HG03097 (cell line): Measurements from ENCODE around the gene GLB1L2.

ENCODE experiments used
- ATAC-seq: cut with Tn5 transposase; IDR thresholded peaks from one replicate; pipeline ENCODE4 v1.9.1; 2021; ENCODE audit not compliant: unreplicated experiment, low FRiP score

The GLB1L2 gene

DNA sequence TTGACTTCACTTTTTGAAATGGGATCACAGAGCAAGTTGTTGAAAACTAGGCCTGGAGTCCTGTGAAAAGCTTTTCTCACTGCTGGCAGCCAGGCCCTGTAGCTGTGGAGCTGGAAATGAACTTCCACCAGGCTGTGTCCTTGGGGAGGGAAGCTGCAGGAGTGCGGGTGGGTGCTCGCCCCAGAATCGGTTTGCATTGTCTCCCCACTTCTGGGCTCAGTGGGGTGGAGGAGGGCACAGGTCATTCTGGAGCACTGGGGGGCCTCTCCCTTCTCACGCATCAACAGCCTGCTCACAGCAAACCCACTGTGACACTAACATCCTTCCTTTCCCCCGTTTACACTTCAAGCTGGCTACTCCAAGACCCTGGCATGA lies 15.2 kb downstream of the GLB1L2 start:
- no peak for ATAC-seq

DNA sequence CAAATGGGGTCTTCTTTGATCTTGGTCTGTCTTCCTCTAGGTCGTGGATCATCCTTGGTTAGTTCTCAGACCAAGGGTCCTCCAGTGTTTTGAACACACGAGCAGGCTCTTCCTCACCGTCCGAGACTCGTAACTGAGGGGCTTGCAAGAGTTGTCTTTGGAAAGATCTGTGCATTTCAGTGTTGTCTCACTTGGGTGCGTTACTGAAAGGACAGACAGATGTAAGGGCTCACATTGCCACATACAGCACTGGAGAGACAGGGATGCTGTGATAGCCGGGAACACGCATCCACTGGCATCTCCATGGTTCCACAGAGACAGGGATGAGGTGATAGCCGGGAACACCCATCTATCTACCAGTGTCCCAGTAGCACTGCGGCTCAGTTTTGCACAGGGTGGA lies 15.7 kb downstream of the GLB1L2 start:
- no peak for ATAC-seq

DNA sequence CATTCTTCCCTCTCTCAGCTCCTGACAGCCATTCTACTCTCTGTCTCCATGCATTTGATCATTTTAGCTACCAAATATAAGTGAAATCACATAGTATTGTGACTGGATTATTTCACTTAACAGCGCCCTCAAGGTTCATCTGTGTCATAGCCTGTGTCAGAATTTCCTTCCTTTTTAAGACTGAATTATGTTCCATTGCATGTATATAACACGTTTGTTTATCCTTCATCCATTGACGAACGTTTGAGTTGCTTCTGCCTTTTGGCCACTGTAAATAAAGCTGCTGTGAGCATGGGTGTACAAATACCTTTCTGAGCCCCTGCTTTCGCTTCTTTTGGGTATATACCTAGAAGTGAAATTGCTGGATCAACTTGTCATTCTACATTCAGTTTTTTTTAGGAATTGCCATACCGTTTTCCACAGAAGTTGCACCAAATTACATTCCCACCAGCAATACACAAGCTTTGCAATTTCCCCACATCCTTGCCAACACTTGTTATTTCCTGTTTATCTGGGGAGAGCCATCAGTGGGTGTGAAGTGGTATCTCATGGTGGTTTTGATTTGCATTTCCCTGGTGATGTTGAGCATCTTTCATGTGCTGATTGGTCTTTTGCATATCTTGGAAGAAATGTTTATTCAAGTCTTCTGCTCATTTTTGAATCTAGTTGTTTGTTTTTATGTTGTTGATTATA lies 17.5 kb downstream of the GLB1L2 start:
- no peak for ATAC-seq

DNA sequence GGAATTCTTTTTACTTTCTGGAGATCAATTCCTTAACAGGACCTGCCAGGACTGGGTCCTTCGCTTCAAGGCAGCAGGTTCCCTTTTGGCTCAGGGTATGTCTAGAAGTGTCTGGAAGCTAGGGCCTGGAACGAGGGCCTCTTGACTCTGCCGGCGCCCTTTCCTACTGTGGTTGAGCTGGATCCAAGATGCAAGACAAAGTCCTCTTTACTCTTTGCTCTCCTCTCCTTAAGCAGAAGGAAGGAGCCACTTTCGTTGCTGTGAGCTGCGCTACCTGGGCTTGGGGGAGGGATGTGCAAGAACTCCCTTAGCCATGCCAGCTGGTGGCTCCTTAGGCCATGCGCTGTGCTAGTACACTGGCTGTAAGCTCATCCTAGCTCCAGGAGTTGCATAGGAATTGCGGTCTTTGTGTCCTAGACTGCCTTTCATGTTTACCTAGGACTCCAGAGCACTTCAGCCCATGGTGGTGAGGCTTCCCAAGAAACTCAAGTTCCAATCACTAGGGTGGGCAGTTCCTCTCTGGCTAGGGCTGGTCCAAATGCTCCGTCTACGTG lies 18.1 kb downstream of the GLB1L2 start:
- ATAC-seq: no peak

DNA sequence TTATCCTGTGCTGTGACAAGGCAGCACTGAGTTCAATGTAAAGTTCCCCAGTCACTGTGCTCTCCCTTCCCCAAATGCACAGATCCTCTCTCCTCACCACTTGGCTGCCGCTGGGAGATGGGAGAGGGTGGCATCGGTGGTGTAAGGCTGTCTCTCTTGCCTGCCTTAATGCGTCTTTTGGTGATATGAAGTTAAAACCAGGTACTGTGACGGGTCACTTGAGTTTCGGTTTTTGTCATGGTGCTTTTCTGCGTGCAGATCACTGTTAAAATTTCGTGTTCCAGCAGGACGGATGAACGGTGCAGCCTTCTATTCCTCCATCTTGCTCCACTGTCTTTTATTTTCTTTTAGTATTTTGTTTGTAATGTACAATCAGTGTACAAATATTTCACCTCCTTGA lies 18.6 kb downstream of the GLB1L2 start:
- ATAC-seq: no peak

- ATAC-seq: no peak
These were observed 20.3 kb downstream of the GLB1L2 start for GRCh38 chr11:134352111-134352510.

DNA sequence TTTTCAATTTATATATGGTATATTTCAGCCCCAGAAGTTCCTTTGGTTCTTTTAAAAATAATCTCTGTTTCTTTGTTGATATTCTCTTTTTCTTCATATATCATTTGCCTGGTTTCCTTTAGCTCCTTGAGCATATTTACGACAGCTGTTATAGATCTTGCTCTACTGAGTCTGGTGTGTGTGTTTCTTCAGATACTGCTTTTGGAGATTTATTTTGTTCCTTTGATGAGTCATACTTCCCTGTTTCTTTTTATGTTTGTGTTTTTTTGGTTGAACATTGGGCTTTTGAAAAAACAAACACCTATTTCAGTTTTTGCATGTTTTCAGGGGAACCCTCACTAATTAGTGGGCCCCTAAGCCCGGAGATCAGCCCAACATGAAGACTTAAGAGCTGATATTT lies 23.3 kb downstream of the GLB1L2 start:
- no peak for ATAC-seq

DNA sequence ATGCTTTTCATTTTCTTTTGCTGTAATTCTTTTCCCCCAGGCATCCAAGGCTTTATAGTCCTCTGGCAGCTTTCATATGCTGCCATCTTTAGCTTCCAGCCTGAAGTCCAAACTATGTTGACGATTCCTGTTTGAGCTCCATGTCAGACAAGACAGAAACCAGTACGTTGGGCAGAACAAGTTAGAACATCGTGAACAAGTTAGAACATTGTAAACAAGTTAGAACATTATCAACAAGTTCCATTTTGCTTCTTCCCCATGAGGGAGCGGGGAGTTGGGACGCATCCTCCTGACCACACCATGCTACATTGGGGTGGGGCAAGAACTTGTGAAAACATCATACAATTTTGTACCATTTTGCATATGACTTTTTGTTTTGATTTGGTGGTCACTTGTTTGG lies 23.9 kb downstream of the GLB1L2 start:
- ATAC-seq: no peak

- ATAC-seq: no peak
These were observed 25.1 kb downstream of the GLB1L2 start for GRCh38 chr11:134356656-134357544.

- ATAC-seq: no peak
These were observed 25.7 kb downstream of the GLB1L2 start for GRCh38 chr11:134357545-134357839.

- ATAC-seq: no peak
These were observed 26.5 kb downstream of the GLB1L2 start for GRCh38 chr11:134358165-134358855.

- ATAC-seq: no peak
These were observed 27.2 kb downstream of the GLB1L2 start for GRCh38 chr11:134358856-134359490.

GRCh38 chr11:134359646-134360045 lies 27.9 kb downstream of the GLB1L2 start:
- no peak for ATAC-seq

GRCh38 chr11:134360050-134360835 lies 28.5 kb downstream of the GLB1L2 start:
- peak; percentile 90 for ATAC-seq

GRCh38 chr11:134361661-134362060 lies 29.9 kb downstream of the GLB1L2 start:
- no peak for ATAC-seq

DNA sequence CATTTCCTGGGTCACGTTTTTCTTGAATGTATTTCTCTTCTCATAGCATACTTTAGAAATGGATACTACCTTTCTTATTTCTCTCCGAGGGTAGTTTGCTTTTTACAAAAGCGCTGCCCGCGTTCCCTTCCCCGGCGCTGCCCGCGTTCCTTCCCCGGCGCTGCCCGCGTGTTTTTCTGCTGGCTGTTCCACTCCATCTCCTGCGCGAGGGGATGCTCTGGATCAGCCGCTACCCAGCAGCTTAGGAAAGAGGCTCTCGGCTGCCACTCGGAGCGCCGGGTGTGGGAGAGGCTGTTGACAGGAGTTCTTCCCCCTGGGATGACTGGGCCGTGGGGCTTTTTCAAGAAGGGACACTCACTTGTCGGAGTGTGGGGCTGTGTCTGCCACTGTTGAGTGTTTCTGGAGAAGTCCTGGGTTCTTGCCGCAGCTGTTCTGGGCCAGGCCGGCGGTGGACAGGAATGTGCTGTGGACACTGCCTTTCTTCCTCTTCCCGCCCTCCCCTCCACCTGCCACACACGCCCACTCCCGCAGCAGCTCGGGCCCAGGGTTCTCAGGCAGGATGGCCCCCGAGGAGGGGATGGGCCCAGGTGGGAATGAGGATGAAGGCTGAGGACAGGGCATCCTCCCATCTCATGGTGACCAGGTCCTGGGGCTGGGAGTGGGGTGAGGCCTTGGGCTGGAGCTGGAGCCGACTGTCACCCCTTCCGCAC lies 30.6 kb downstream of the GLB1L2 start:
- ATAC-seq: no peak

DNA sequence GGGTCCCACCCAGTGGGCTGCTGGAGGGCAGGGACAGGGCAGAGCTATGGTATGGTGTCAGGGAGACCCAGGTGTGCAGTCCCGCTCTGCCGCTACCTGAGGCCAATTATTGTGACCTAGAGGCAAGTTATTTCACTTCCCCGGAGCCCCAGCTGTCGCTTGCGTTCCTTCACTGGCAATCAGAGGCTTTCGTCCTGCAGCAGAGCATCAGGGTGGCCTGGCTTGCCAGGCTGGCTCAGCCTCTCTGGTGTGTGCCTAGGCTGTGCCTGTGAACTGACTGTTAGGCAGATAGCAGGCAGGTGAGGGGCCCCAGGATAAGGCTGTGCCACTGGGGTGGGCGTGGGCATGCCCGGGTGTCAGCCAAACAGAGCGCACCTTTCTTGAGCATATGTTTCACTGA lies 31.4 kb downstream of the GLB1L2 start:
- ATAC-seq: no peak

DNA sequence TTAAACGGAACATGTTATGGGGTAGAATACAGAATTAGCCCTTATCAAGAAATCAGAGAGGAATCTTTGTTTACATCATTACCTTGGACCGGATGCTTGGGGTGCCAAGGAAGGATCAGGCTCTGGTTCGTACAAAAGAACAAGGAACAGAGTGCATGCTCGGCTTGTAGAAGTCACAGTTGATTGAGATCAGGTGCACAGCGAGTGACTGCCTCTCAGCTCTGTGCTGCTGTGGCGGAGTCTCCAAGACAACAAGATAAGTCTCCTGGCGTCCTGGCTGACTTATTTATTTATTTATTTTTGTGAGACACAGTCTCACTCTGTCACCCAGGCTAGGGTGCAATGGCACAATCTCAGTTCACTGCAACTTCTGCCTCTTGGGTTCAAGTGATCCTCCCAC lies 31.8 kb downstream of the GLB1L2 start:
- no peak for ATAC-seq

DNA sequence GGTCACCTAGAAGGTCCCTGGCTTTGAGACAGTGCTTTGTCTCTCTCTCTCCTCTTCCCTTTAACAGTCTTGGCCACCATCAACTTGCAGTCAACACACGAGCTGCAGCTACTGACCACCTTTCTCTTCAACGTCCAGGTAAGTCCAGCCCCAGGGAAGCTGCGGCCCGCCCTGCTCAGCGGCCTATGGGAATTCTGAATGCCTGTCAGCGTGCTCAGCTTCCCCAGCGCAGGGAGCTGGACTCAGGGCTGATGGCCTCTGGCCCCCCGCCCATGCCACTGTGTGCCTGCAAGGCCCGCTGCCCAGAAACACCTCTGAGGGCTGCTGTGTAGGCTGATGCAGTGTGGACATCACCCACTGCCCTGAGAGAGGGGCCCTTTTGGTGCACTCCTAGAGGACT lies 32.5 kb downstream of the GLB1L2 start:
- ATAC-seq: no peak
